OCI-LY3 (cell line): Measurements from ENCODE around the gene MNAT1.

ENCODE experiments used
- EZH2phosphoT487 ChIP-seq: fragments of 200-600 bp; shearing (Covaris generic); IDR thresholded peaks from 2 replicates; pipeline ENCODE4 v1.6.1; 2018; ENCODE audit warnings: antibody characterized with exemption, mixed run types, low read depth
- TF ChIP-seq, protein P1 (sequence below): fragments of 200-600, 300-600 bp; sonication (generic); IDR thresholded peaks from 2 replicates; pipeline ENCODE4 v1.5.1; 2014; ENCODE audit warnings: antibody characterized with exemption, low read length, low read depth

DNA sequence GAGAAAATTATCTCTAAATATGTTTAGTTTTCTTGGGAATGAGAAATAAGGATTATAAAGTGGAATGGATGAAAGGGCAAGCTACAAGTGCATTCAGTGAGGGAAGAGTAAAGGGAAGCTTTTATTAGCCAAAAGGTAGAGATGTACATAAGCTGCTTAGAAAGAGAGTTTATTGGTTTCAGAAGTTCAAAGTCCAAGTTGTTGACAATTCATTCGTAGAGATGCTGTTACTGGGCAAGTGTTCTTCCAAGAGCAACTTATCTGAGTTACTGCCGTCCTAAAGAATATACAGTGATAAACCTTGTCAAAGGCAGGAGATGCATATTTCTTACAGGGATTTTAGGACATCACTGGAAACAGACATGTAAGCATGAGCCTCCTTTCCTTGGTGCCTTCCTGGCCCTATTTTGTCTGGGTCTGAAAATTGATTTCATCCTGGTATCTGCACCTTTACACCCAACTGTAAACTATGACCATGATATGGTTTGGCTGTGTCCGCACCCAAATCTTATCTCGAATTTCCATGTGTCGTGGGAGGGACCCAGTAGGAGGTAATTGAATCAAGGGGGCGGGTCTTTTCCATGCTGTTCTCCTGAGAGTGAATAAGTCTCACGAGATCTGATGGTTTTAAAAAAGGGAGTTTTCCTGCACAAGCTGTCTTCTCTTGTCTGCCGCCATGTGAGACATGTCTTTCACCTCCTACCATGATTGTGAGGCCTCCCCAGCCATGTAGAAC is 199.5 kb downstream of the MNAT1 start:
- TF ChIP-seq, protein P1, sequence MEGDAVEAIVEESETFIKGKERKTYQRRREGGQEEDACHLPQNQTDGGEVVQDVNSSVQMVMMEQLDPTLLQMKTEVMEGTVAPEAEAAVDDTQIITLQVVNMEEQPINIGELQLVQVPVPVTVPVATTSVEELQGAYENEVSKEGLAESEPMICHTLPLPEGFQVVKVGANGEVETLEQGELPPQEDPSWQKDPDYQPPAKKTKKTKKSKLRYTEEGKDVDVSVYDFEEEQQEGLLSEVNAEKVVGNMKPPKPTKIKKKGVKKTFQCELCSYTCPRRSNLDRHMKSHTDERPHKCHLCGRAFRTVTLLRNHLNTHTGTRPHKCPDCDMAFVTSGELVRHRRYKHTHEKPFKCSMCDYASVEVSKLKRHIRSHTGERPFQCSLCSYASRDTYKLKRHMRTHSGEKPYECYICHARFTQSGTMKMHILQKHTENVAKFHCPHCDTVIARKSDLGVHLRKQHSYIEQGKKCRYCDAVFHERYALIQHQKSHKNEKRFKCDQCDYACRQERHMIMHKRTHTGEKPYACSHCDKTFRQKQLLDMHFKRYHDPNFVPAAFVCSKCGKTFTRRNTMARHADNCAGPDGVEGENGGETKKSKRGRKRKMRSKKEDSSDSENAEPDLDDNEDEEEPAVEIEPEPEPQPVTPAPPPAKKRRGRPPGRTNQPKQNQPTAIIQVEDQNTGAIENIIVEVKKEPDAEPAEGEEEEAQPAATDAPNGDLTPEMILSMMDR = no peak
- TF ChIP-seq EZH2phosphoT487 = no peak
